Measurements from ENCODE around the gene FLT4. TPM values are rescaled to one million over a fixed set of nuclear protein-coding genes. Genes with fewer than 3 reads are reported as not detected.

Gene FLT4
- total and polyA plus RNA-seq, 2 of the 13 experiments (the other 11 are each of a cell fraction or from before 2014, with no cell fraction given) = not detected

DNA sequence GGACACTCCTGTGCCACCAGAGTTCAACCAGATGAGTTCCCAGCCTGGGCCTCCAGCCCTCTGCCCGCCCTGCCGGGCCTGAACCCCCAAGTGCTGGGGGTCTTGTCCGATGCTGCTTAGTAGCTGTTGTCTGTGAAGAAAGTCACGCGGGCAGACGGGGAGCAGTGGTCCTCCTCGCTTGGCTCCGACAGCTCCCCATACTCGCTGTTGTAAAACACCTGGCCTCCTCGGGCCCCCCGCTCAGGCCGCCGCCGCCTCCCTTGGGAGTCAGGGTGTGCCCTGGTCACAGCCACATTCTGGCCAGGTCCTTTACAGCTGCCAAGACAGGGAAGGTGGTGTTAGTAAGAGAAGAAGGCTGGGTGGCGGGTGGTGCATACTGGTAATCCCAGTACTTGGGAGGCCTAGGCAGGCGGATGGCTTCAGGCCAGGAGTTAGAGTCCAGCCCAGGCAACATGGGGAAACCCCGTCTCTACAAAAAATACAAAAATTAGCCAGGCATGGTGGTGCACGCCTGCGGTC lies 46.3 kb downstream of the FLT4 start:
- no peaks in the 10 kb centered on the region for H3K4me1 ChIP-seq (ENCODE audit: insufficient read depth, low read length)
- in situ Hi-C loops (cut with HindIII; ENCODE audit: extremely low pct_ligation_motif_present, low pct_unique_long_range_greater_than_20kb) (no loop called here), intact Hi-C loops (cut with micrococcal nuclease; ENCODE audit: unreplicated experiment) (no loop called here)
- no peaks in the 10 kb centered on the region; the same call in 1 of the 2 replicates for H4K20me1 ChIP-seq (ENCODE audit: insufficient read depth, low read length)
- WGBS (ENCODE audit: low lambda C conversion rate) = 46% methylated on average over 5 of the region's 19 CpGs
- FAIRE-seq (no peak), DNase-seq (ENCODE audit: low spot score) (no peak), ATAC-seq (no peak)
- CTCF ChIA-PET (ENCODE audit: low intra/inter-chr PET ratio, low total read pairs) = no interaction called here
- H3K9me3 ChIP-seq (ENCODE audit: low read length) = no peaks in the 10 kb centered on the region
- POLR2A ChIA-PET = no interaction called here
- H3K9ac ChIP-seq (ENCODE audit: insufficient read depth, low read depth, low read length) = no peak overlapping the region
- no peak overlapping the region for H3K4me3 ChIP-seq (replicated peaks in 1 of 3; ENCODE audit: insufficient read depth in 1 of 3, low read depth in 2 of 3, low read length in 3 of 3)
- no peak overlapping the region for H3K4me2 ChIP-seq (ENCODE audit: low read depth, low read length)
- TF ChIP-seq ATRX (CRISPR knock-in tag; IDR thresholded peaks at IDR 0.05; ENCODE audit: borderline replicate concordance) (no peak), KLF6 (CRISPR knock-in tag; IDR thresholded peaks at IDR 0.05) (no peak), U2AF2 (IDR thresholded peaks at IDR 0.05; ENCODE audit: low read depth, low read length) (no peak), ZKSCAN1 (IDR thresholded peaks at IDR 0.05; ENCODE audit: low read length) (no peak), ZNF343 (CRISPR knock-in tag; IDR thresholded peaks at IDR 0.05) (no peak), ZMAT3 (CRISPR knock-in tag; conservative IDR thresholded peaks at IDR 0.05) (no peak), ZNF710 (CRISPR knock-in tag; IDR thresholded peaks at IDR 0.05; ENCODE audit: borderline replicate concordance) (no peak), SRSF1 (optimal IDR thresholded peaks at IDR 0.05; ENCODE audit: low read depth, low read length) (no peak), ZNF7 (CRISPR knock-in tag; IDR thresholded peaks at IDR 0.05) (no peak), ZNF615 (CRISPR knock-in tag; IDR thresholded peaks at IDR 0.05; ENCODE audit: borderline replicate concordance) (no peak)
- TF ChIP-seq, protein P1, sequence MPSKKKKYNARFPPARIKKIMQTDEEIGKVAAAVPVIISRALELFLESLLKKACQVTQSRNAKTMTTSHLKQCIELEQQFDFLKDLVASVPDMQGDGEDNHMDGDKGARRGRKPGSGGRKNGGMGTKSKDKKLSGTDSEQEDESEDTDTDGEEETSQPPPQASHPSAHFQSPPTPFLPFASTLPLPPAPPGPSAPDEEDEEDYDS (CRISPR knock-in tag; IDR thresholded peaks at IDR 0.05) = no peak
- no peaks in the 10 kb centered on the region for H3K36me3 ChIP-seq (replicated peaks in 1 of 2; ENCODE audit: control insufficient read depth in 1 of 2, insufficient read depth in 2 of 2, low read length in 2 of 2)
- BruUV-seq (replicated peaks) = no TSS peak
- no peak overlapping the region for H2AFZ ChIP-seq (ENCODE audit: low read length)
- no peaks in the 10 kb centered on the region for H3K79me2 ChIP-seq (ENCODE audit: insufficient read depth, low read length)
- H3K27me3 ChIP-seq (ENCODE audit: control insufficient read depth in 1 of 2, insufficient read depth in 2 of 2, low read length in 2 of 2) = peaks cover 10 to 46% of the 10 kb centered on the region in 2 experiments; a peak in 4 of 5 replicates
- H3K27ac ChIP-seq (ENCODE audit: extremely low read length, insufficient read depth, low read length) = no peak overlapping the region
